GM18502 (cell line): ENCODE measurements around the gene BRIP1.
"Not testable (repeated sequence)": the region's sequence is repeated elsewhere in the genome, so short reads cannot be mapped to it uniquely, and the experiment has no call there.

ENCODE experiments used
- ATAC-seq: cut with Tn5 transposase; IDR thresholded peaks from one replicate; pipeline ENCODE4 v1.9.1; 2021; ENCODE audit warnings: mild to moderate bottlenecking; ENCODE audit not compliant: unreplicated experiment, poor library complexity

The BRIP1 gene

DNA sequence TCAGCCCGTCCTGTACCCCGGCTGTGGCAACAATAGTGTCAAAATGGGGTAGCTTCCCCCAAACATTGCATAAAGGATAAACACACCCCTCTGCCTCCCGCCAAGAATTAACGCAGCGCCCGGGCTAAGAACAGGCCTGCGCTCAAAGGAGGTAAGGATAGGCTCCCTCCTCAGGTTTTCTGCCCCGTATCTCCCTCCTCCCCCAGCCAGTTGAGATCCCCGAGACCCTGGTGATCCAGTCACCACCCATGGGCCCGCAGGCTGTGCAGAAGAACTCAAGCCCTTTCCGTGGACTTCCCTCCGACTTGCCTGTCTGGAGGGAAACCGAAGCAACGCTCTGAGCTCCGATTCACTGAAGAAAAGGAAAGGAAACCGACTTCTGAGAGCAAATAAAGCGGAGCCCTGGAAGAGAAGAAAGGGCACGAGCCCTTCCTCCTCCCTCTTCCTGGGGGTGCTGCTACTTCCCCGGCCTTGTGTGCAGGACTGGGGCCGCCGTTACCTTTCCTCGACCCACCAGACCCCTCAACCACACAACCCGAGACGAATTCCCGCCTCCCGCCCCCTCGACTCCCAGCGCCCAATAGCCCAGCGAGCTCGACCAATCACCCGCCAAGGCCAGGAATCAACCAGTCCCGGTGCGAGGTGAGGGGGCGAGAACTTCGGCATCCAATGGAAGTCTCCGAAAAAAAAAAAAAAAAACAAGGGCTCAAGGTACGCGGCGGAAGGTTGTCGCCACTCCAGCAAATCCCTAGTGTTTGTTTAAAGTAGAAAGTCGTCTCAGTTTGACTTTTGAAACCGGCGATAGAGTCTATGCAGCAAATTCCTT, at the start of gene BRIP1:
Gene BRIP1 (minus strand): TSS at position 554 of the 826 bp plus-strand sequence. CDS start 1,989 bp downstream, outside the sequence.
- peak; percentile 93 for ATAC-seq

DNA sequence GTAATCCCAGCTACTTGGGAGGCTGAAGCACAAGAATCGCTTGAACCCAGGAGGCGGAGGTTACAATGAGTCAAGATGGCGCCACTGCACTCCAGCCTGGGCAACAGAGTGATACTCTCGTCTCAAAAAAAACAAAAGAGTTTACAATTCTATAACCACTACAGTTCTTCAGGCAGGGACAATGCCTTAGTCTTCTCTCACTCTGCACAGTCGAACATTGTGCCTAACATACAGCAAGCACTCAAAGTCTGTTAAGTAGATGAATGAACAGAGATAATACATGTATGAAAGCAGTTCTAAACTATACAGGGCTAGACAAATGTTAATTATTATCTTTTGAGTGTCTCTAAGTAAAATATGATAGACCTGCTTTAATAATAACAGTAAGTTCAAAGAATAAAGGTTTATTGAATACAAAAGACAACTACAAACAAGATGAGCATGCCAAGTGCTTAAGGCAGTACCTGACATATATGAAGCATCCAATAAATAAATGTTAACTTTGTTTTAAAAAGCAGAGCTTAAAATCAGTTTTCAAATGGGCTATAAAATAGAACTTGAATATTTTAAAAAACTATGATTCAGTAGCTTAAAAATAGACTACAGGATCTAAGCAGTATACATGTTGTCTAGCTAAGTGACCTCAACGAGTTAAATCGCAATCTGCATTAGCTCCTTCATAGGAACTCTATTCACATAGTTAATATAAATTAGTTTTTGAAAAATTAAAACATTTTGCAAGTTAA, 45.1 kb upstream of the BRIP1 start:
- no peak for ATAC-seq

DNA sequence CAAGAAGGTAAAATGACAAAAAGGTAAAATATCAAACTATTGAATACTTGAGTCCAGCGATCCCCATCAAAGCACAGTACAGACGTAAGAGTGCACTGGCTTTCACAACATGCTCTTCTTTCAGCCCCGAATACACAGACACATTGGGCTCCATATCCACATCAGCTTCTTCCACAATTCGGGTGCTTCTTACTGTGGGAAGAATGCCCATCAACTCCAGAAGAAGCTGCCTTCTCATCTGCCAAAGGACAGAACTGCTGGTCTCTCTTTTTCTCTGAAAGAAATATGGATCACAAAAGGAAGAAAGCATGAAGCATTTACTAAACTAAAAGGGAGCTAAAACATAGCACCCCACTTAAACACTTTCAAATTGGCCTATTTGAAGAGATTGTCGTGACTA, 44.0 kb upstream of the BRIP1 start:
- no peak for ATAC-seq

DNA sequence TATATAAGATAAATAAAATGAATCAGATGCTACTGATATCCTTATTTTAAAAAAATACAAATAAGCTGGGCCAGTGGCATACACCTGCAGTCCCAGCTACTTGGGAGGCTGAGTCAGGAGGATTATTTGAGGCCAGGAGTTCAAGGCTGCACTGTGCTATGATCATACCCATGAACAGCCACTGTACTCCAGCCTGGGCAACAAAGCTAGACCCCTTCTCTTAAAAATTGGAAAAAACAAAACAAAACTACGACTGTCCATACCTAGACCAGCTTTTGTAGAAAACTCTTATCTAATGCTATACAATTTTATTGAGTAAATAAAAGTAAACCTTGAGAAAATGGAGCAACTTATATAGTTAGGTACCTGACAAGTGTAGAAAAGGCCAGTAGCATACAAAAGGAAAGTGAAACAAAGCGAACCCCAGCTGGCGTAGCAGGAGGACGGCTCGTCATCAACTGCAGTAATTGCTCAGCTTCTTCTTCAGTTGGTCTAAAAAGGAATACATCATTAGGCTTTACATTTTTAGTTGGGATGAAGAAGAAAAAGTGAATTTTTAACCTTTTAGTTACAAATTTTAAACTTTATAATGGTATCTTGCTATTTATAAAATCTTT, 40.9 kb upstream of the BRIP1 start:
- peak; percentile 56 for ATAC-seq

DNA sequence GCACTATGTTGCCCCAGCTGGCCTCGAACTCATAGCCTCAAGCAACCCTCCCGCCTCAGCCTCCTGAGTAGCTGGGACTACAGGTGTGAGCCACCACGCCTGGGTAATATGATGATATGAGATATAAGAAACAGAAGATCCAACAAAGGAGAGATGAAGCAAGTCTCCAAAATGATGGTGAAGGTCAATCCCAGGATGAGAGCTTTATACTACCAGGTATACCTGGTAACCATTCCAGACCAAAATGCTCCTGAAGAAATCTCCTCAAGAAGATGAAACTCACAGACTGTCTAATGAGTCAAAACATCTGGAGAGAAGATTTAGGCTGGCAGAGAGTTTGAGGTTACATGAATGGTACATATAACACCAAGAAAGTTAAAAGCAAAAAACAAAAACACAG, 39.9 kb upstream of the BRIP1 start:
- no peak for ATAC-seq

DNA sequence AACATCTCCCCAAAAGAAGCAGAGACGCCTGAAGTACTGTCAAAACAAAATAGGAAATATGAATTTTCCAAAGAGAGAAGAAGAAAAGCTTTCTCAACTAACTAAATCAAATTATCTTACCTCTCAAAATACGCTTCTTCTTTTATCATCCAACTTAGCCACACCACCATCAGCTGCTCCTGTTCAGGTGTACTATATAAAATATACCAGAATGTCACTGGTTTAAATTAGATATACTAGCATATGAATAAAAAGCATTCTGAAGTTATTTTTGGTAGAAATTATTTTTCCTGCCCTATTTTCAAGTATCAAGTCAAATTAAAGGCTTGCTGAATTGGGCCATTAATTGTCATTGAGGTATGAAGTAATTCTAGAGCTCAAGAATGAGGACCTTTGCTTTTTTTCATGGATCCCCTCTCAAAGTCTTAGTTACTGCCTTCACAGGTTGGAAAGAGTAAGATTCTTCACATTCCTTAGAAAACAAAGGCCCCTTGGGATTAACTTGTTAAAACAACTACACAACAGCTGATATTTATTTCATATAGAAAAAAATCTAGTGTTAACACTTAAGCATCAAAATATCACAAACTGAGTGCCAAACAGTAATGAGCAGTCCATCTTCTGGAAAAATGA, 34.3 kb upstream of the BRIP1 start:
- ATAC-seq: no peak

DNA sequence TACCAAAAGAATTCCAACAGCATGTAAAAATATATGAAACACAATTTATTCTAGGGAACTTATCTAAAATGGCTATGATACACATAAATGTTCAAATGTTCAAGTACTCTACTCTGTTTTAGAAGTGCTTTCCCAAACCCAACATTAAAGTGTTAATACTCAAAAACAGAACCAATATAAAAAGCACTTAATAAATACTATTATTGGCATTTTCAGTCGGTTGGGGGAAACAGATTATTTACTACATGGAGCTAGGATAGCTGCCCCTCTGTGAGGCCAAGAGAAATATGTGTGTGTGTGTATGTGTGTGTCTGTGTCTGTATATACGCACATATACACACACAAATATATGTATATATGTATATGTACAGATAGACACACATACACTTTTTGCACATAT, 32.1 kb upstream of the BRIP1 start:
- no peak for ATAC-seq

DNA sequence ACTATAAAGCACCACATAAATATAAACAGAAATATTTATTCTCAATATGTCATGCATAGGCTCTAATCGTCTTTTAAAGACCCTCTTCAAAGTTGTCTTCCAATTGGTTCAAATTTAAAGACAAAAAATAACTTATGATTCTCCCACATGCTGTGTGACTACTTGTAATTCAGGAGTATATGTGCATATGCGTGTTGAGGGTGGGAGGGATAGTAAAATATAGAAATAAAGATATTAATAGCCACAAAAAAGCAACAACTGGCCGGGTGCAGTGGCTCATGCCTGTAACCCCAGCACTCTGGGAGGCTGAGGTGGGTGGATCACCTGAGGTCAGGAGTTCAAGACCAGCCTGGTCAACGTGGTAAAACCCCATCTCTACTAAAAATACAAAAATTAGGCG, 31.0 kb upstream of the BRIP1 start:
- ATAC-seq: not testable (repeated sequence)

DNA sequence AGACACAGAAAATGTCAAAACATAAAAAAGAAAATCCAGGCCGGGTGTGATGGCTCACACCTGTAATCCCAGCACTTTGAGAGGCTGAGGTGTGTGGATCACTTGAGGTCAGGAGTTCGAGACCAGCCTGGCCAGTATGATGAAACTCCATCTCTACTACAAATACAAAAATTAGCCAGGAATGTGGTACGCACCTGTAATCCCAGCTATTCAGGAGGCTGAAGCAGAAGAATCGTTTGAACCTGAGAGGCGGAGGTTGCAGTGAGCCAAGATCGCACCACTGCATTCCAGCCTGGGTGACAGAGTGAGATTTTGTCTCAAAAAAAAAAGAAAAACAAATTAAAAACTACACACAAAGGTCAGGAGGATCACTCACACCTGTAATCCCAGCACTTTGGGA, 24.4 kb upstream of the BRIP1 start:
- not testable (repeated sequence) for ATAC-seq

DNA sequence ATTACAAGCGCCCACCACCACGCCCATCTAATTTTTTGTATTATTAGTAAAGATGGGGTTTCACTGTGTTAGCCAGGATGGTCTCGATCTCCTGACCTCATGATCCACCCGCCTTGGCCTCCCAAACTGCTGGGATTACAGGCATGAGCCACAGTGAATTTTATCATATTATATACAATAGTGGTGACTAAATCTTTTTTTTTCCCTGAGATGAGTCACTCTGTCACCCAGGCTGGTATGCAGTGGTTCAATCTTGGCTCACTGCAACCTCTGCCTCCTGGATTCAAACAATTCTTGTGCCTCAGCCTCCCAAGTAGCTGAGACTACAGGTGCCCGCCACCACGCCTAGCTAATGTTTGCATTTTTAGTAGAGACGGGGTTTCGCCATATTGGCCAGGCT, 22.5 kb upstream of the BRIP1 start:
- ATAC-seq: not testable (repeated sequence)

DNA sequence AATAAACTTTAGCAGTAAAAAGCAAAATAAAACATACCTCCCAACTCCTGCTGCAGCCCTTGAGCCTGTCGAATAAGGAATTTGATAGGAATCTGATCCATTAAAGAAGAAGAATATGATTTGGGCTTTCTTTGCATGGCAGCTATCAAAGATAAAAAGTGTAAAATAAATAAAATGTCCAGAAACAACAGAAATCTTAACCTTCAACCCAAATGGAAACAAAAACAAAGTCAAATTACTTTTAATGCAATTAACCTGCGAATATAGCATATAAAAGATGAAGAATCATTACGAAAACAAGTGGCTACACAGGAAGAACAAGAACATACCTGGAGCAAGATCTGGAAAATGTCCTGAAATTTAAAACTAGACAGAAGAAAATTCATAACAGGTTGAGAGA, 21.5 kb upstream of the BRIP1 start:
- no peak for ATAC-seq

DNA sequence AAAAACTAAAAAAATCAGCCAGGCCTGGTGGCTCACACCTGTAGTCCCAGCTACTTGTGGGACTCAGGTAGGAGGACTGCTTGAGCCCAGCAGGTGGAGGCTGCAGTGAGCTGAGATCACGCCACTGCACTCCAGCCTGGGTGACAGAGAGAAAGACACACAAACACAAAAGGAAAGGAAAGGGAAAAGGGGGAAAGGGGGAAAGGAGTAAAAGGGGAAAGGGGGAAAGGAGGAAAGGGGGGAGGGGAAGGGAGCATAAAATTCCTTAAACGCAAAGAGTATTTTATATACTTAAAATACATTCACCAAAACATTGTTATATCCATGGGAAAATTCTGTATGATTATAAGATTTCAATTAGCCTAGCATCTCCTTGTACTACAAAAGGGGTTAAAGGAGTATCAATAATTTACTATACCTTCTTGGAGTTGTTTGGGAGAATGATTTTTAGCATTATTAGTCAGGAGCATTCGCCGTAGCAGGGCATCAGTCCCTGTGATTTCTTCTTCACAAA, 17.3 kb upstream of the BRIP1 start:
- ATAC-seq: no peak

DNA sequence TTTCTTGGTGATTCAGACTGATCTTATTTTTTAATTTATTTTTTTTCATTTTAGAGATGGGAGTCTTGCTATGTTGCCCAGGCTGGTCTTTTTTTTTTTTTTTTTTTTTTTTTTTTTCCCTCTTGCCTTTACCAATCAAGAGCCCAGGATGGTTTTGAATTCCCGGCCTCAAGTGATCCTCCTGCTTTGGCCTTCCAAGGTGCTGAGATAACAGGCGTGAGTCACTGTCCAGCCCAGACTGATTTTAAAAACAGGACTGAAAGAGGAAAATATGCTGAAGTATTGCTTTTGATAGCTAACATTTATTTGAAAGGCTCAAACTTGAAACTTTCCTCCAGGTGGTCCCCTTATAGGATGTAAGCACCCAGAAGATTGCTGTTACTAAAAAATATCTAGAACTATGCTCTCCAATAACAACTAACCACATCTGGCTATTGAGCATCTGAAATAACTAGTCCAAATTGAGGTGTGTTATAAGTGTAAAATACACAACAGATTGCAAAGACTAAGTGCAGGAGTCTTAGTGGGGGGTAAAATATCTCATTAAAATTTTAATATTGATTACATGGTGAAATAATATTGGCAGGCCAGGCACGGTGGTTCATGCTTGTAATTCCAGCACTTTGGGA, 15.8 kb upstream of the BRIP1 start:
- no peak for ATAC-seq

DNA sequence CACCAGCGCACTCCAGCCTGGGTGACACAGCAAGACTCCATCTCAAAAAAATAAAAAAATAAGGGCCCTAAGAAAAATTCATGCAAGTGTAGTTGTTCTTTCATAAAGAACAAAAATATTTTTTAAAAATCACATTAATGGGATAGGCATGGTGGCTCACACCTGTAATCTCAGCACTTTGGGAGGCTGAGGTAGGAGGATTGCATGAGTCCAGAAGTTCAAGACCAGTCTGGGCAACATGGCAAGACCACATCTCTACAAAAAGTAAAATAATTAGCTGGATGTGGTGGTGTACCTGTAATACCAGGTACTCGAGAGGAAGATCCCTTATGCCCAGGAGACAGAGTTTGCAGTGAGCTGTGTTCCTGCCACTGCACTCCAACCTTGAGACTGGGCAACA, 15.2 kb upstream of the BRIP1 start:
- ATAC-seq: no peak

DNA sequence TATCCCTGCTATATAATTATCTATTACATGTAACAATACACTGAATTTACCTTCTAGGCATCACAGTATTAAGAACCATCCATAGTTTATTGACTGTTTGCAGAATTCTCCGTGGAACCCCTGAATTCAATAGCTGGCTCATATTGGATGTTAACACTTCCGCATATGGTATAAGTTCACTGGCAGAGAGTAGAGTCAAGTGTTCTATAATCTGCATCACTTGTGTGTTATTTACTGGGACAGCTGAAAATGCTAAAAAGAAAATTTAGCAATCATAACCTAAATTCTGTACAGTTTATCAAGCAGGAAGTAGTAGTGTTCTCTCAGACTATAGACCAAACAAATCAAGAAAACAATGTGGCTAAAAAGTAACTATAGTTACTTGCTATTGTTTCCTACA, 14.5 kb upstream of the BRIP1 start:
- no peak for ATAC-seq

DNA sequence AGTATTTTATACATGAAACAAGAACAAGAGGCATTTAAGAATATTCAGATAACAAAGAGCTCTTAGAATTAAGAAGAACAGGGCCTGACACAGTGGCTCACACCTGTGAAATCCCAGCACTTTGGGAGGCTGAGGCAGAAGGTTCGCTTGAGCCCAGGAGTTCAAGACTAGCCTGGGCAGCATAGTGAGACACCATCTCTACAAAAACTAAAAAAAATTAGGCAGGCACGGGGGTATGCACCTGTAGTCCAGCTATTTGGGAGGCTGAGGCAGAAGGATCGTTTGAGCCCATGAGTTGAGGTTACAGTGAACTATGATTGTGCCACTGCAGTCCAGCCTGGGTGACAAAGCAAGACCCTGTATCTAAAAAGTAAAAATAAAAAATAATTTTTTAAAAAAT, 12.5 kb upstream of the BRIP1 start:
- no peak for ATAC-seq

DNA sequence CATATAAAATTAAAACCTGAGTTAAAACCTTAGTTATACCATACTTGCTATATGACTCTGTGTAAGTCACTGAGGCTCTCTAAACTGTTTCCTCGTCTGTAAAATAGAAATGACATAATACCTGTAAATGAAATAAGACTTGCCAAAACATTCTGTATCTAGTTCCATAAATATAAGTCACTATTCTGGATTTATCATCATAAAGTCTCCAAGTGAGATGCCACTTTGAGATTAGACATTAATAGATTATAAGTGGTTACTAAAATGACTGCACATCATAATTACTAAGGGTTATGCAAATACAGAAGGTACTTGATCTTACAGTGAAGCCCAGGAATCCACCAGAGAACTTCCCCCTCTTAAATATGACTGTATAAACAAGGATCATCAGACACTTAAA, 12.0 kb upstream of the BRIP1 start:
- ATAC-seq: no peak

DNA sequence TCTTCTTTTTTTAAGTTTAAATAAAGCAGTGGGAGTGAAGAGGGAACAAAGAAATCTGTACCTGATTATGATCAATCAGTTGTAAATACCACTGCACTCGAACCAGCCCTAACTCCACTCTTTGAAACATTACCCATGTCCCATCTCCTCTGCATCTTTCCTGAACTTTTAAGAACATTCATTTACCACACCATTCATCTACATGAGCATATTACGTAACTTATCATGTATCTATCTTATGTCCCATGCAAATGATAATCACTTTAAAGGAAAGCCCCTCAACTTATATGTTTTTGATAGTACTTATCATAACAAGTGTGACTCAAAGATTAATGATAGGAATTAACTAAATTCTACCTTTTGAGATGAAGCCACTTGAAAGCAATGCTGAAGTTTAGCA, 10.7 kb upstream of the BRIP1 start:
- ATAC-seq: no peak

DNA sequence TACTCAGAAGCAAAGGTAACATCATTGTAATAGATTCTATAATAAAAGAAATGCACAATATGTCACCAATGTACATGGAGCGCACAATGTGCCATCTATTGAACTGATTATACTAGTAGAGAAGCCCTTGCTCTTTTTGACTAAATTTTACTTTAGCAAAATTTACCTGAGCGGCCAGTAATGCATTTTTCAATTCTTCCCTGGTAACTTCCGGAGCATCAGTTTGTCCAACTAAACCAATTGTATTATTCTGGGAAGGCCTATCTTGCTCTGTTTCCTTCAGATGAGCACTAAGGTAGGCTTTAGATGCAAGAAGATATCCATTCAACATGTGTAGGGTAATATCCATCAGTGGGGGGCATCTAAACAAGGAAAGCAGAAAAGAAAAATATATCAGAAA, 8.8 kb upstream of the BRIP1 start:
- no peak for ATAC-seq

DNA sequence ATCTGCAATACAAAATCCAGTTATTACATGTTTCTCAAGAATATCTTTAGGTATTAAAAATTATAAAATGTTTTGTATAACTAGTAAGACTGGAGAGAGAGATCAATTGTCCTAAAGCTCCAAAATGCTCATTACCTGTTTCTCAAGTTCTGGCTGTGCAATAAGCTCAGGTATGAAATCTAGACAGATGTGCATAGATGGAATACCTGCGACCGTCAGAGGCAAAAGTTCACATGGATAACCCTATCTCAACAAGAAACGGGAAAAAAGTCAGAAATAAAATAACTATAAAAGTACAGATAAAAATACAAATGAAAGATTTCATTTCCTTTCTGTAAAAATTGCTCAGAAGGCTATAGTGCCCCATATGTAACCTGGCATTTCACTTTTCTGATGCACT, 5.8 kb upstream of the BRIP1 start:
- ATAC-seq: no peak
